PC-3 (cell line): ENCODE measurements around the gene CYP27B1. TPM values are rescaled to one million over a fixed set of nuclear protein-coding genes. Genes with fewer than 3 reads are reported as not detected.
A peak's percentile ranks its signal among the peaks of the same experiment; 100 is the strongest.

ENCODE experiments used
- ATAC-seq: fragments of 200-7000 bp; cut with Tn5 transposase; 2 replicates; pipeline ENCODE4 v1.9.1; 2020; ENCODE audit warnings: mild to moderate bottlenecking, moderate library complexity
- BruUV-seq: library from RNA; stranded (reverse); fragments of 400-500 nt; replicated peaks from 2 replicates; lab custom pipeline; 2021; lab: Mats Ljungman, UMichigan
- CTCF ChIA-PET: fragments of 300-600 bp; sonication (Branson Sonifier 250); formaldehyde crosslinking; loops from one replicate; lab custom pipeline; 2022; ENCODE audit warnings: antibody characterized with exemption; lab: Charles Lee
- POLR2A ChIA-PET: fragments of 300-600 bp; sonication (Branson Sonifier 250); formaldehyde crosslinking; loops from one replicate; lab custom pipeline; 2022; ENCODE audit warnings: antibody characterized with exemption; ENCODE audit not compliant: unreplicated experiment; lab: Charles Lee
- DNase-seq: peaks from one replicate; pipeline ENCODE4 v3.0.0-alpha.2; 2015
- H2AFZ ChIP-seq: fragments of 300-600 bp; sonication (generic); 2 replicates; pipeline ENCODE4 v1.6.0; 2016; ENCODE audit warnings: antibody characterized with exemption, low read length
- H3F3A ChIP-seq: fragments of 300-600 bp; sonication (generic); one replicate; pipeline ENCODE4 v1.6.0; 2017; ENCODE audit warnings: antibody characterized with exemption, low read length, control low read depth, mild to moderate bottlenecking; ENCODE audit not compliant: unreplicated experiment
- H3K27ac ChIP-seq: fragments of 300-600 bp; sonication (generic); 2 replicates; pipeline ENCODE4 v1.5.1; 2016; ENCODE audit warnings: mild to moderate bottlenecking, low read length
- H3K27me3 ChIP-seq: fragments of 300-600 bp; sonication (generic); 2 replicates; pipeline ENCODE4 v1.6.1; 2016; ENCODE audit warnings: low read length, mixed read lengths
- H3K36me3 ChIP-seq: fragments of 300-600 bp; sonication (generic); 2 replicates; pipeline ENCODE4 v1.6.1; 2016; ENCODE audit warnings: low read depth, mixed run types, low read length, mixed read lengths
- H3K4me1 ChIP-seq: fragments of 300-600 bp; sonication (generic); 2 replicates; pipeline ENCODE4 v1.5.1; 2016; ENCODE audit warnings: low read length; ENCODE audit not compliant: insufficient read depth
- H3K4me2 ChIP-seq: fragments of 300-600 bp; sonication (generic); 2 replicates; pipeline ENCODE4 v1.6.0; 2016; ENCODE audit warnings: low read length
- H3K4me3 ChIP-seq: fragments of 300-600 bp; sonication (generic); 2 replicates; pipeline ENCODE4 v1.5.1; 2016; ENCODE audit warnings: mild to moderate bottlenecking, low read length, mixed read lengths
- H3K79me2 ChIP-seq: fragments of 300-600 bp; sonication (generic); 2 replicates; pipeline ENCODE4 v1.6.1; 2017; ENCODE audit warnings: low read length, mixed read lengths
- H3K9ac ChIP-seq: fragments of 300-600 bp; sonication (generic); 2 replicates; pipeline ENCODE4 v1.6.0; 2016; ENCODE audit warnings: mild to moderate bottlenecking, low read length
- H3K9me2 ChIP-seq: fragments of 300-600 bp; sonication (generic); replicated peaks from 2 replicates; pipeline ENCODE4 v1.6.1; 2016; ENCODE audit warnings: mixed run types, low read length, mixed read lengths
- H3K9me3 ChIP-seq: fragments of 300-600 bp; sonication (generic); 2 replicates; pipeline ENCODE4 v1.6.1; 2016; ENCODE audit warnings: low read length, mixed read lengths
- H4K20me1 ChIP-seq: fragments of 300-600 bp; sonication (generic); 2 replicates; pipeline ENCODE4 v1.6.1; 2016; ENCODE audit warnings: low read length, mixed read lengths
- CTCF ChIP-seq: fragments of 300-600 bp; sonication (generic); conservative IDR thresholded peaks from 2 replicates; pipeline ENCODE4 v1.5.1; 2017; ENCODE audit warnings: antibody characterized with exemption, low read depth, mild to moderate bottlenecking, low read length
- EZH2 ChIP-seq: fragments of 300-600 bp; sonication (generic); IDR thresholded peaks from one replicate; pipeline ENCODE4 v1.6.1; 2017; ENCODE audit warnings: antibody characterized with exemption, mild to moderate bottlenecking, low read length; ENCODE audit not compliant: unreplicated experiment
- EZH2phosphoT487 ChIP-seq: fragments of 300-600 bp; sonication (generic); IDR thresholded peaks from 2 replicates; pipeline ENCODE4 v1.6.1; 2018; ENCODE audit warnings: mild to moderate bottlenecking, antibody characterized with exemption, low read length, borderline replicate concordance
- intact Hi-C: fragments of 100-400 bp; cut with micrococcal nuclease; formaldehyde crosslinking; loops from 2 replicates; pipeline ENCODE4 v1.9.0; 2023
- total RNA-seq: library from RNA; depleted of rRNA; stranded (reverse); fragments of >200 nt; gene quantifications from 2 replicates; pipeline ENCODE4 v1.2.3, GENCODE V29; 2014

The CYP27B1 gene
- total RNA-seq, 1 experiment from 2014 or later: 8.1 TPM

- no peaks in the 10 kb centered on the region for H3K9me2 ChIP-seq
- DNase-seq: no peak
- H3K4me1 ChIP-seq: peaks cover 31% of the 10 kb centered on the region
- H3K9ac ChIP-seq: no peak overlapping the region
- TF ChIP-seq CTCF: no peak
- no peak for TF ChIP-seq EZH2phosphoT487
- no peak for TF ChIP-seq EZH2
- H3F3A ChIP-seq: no peaks in the 10 kb centered on the region
- peak overlapping the region; percentile 82 for H3K4me3 ChIP-seq
- H3K79me2 ChIP-seq: peaks cover 34% of the 10 kb centered on the region
- no peaks in the 10 kb centered on the region for H4K20me1 ChIP-seq
- BruUV-seq: no TSS peak
- peaks cover 26% of the 10 kb centered on the region for H3K36me3 ChIP-seq
- H3K27ac ChIP-seq: no peak overlapping the region
- POLR2A ChIA-PET: interaction anchor here (0.6 kb wide), 1 partner anchor 1251 kb away, joined by 3 read pairs; no protein-coding TSS in a partner anchor
- CTCF ChIA-PET: no interaction called here
- peak overlapping the region; percentile 63 for H2AFZ ChIP-seq
- no peaks in the 10 kb centered on the region for H3K9me3 ChIP-seq
- no peaks in the 10 kb centered on the region for H3K27me3 ChIP-seq
- peak overlapping the region; percentile 96 for H3K4me2 ChIP-seq
- intact Hi-C loops: no loop called here
- ATAC-seq: no peak
Measured at GRCh38 chr12:57752668-57753000, 14.2 kb downstream of the CYP27B1 start.

GRCh38 chr12:57751788-57752667 is 14.8 kb downstream of the CYP27B1 start, which contains the start of gene CDK4:
Gene CDK4 (minus strand): TSS chr12:57752310. CDS start chr12:57751717, 593 bp downstream.
- TF ChIP-seq CTCF: no peak
- TF ChIP-seq EZH2: no peak
- TF ChIP-seq EZH2phosphoT487: no peak
- H3K9me2 ChIP-seq: no peaks in the 10 kb centered on the region
- peak within 1 kb of the TSS; percentile 78 for H3K27ac ChIP-seq
- no peaks in the 10 kb centered on the region for H3K27me3 ChIP-seq
- no peaks in the 10 kb centered on the region for H3F3A ChIP-seq
- peaks cover 31% of the 10 kb centered on the region for H3K4me1 ChIP-seq
- H4K20me1 ChIP-seq: no peaks in the 10 kb centered on the region
- peak within 1 kb of the TSS; percentile 82 for H3K4me3 ChIP-seq
- no peaks in the 10 kb centered on the region for H3K9me3 ChIP-seq
- peaks cover 34% of the 10 kb centered on the region for H3K79me2 ChIP-seq
- ChIA-PET POLR2A (interaction anchor here (0.6 kb wide), 1 partner anchor 1251 kb away, joined by 3 read pairs; no protein-coding TSS in a partner anchor), CTCF (no interaction called here)
- TSS peak; percentile 80 for BruUV-seq
- peak within 1 kb of the TSS; percentile 84 for H2AFZ ChIP-seq
- DNase-seq (peak; percentile 99), ATAC-seq (peak; percentile 65)
- peaks cover 31% of the 10 kb centered on the region for H3K36me3 ChIP-seq
- H3K4me2 ChIP-seq: peak within 1 kb of the TSS; percentile 96
- intact Hi-C loops: no loop called here
- peak within 1 kb of the TSS; percentile 98 for H3K9ac ChIP-seq

- H3K9me3 ChIP-seq: no peaks in the 10 kb centered on the region
- intact Hi-C loops: no loop called here
- H3K27me3 ChIP-seq: no peaks in the 10 kb centered on the region
- H3K27ac ChIP-seq: peak overlapping the region; percentile 78; the same call in 1 of the 2 replicates
- H3K9me2 ChIP-seq: no peaks in the 10 kb centered on the region
- H3K79me2 ChIP-seq: peaks cover 34% of the 10 kb centered on the region
- peak overlapping the region; percentile 82 for H3K4me3 ChIP-seq
- no peak for ATAC-seq
- H3K36me3 ChIP-seq: peaks cover 32% of the 10 kb centered on the region
- peak overlapping the region; percentile 84 for H2AFZ ChIP-seq
- no TSS peak for BruUV-seq
- peak overlapping the region; percentile 98 for H3K9ac ChIP-seq
- DNase-seq: no peak
- H3K4me1 ChIP-seq: peaks cover 28% of the 10 kb centered on the region
- CTCF ChIA-PET: no interaction called here
- POLR2A ChIA-PET: no interaction called here
- peaks cover under 1% of the 10 kb centered on the region for H3F3A ChIP-seq
- peak overlapping the region; percentile 96 for H3K4me2 ChIP-seq
- H4K20me1 ChIP-seq: no peaks in the 10 kb centered on the region
- TF ChIP-seq CTCF (no peak), EZH2 (no peak), EZH2phosphoT487 (no peak)
Measured at GRCh38 chr12:57751432-57751787, 15.5 kb downstream of the CYP27B1 start.
